HCEC 1CT (cell line): Measurements from ENCODE around the gene GPRASP2.
"Not testable (repeated sequence)": the region's sequence is repeated elsewhere in the genome, so short reads cannot be mapped to it uniquely, and the experiment has no call there.

Experiments
- DNase-seq: peaks from one replicate; pipeline ENCODE4 v3.0.0-alpha.2; 2017

Gene GPRASP2

DNA sequence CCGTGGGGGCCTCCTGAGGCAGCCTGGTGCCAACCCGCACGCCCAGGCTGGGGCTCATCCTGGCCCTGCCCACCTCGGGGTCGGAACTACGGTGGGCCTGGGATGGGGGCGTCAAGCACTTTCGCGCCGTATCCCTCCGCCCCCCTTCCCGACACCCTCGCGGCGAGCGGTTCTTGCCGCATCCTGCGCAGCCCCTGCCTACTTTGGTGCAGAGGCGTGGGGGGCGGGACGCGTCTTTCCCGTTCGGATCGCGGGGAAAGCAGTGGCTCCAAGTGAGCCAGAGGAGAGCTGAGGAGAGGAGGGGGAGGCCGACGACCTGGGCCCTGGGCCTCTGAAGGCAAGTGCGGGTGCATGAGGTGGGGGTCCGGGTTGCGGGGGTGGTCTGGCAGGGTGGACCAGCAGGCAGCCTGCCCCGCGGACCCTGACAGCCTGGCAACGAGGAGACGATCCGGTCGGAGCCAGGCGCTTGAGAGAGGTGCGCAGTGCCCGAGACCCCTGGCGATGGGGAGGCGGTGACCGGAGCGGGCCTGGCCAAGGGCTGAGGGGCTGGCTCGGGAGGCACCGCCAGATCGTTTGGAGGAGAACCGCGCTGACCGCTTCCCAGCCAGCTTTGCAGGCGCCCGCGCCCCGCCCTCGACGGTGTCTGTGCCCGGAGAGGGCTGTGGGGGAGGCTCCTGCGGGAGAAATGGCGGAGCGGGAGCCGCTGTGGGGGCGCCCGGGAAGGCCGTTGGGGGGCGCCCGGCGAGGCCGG lies at the start of gene GPRASP2:
GPRASP2 (plus strand) TSS at position 233 of the 751 bp plus-strand sequence. CDS start 2,422 bp downstream, outside the sequence.
- DNase-seq: peak; percentile 1

- not testable (repeated sequence) for DNase-seq
These were observed 48.4 kb upstream of the GPRASP2 start for GRCh38 chrX:102663820-102664219.

DNA sequence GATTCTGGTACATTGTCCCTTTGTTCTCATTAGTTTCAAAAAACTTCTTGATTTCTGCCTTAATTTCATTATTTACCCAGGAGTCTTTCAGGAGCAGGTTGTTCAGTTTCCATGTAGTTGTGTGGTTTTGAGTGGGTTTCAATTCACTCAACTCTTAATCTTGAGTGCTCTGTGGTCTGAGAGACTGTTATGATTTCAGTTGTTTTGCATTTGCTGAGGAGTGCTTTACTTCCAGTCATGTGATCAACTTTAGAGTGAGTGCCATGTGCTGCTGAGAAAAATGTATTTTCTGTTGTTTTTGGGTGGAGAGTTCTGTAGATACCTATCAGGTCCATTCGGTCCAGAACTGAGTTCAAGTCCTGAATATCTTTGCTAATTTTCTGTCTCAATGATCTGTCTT lies 45.2 kb upstream of the GPRASP2 start:
- not testable (repeated sequence) for DNase-seq

DNA sequence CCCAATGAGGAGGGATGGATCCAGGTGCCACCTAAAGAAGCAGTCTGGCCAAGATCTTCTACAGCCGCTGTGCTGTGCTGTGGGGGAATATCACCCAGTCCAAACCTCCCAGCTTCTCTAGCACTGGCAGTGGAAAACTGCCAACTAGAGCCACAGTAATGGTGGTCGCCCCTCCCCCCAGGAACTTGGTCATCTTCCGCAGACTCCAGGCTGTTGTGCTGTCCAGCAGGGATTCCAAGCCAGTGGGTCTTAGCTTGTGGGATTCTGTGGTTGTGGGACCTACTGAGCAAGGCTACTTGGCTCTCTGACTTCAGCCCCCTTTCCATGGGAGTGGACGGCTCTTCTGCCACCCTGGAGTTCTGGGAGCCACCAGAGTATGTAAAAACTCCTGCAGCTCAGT lies 42.7 kb upstream of the GPRASP2 start:
- DNase-seq: no peak

DNA sequence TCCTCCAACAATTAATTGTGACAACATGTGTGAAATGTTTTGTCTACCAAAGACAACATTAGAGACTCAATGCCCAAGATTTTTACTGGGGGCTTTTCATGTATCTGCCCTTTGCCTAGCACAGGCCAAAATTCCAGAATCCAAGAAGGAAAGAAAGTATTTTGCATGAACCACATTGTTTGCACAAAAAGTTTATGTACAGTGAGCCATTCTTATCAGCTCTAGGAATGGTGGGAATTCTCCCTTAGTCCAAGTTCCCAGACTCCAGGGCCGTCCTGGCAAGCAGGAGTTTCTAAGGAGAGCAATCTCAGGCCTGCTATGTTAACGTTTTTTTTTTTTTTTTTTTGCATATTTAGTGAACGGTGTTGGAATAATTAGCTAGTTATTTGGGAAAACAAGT lies 39.4 kb upstream of the GPRASP2 start:
- no peak for DNase-seq

GRCh38 chrX:102677479-102677878 lies 34.8 kb upstream of the GPRASP2 start:
- not testable (repeated sequence) for DNase-seq

DNA sequence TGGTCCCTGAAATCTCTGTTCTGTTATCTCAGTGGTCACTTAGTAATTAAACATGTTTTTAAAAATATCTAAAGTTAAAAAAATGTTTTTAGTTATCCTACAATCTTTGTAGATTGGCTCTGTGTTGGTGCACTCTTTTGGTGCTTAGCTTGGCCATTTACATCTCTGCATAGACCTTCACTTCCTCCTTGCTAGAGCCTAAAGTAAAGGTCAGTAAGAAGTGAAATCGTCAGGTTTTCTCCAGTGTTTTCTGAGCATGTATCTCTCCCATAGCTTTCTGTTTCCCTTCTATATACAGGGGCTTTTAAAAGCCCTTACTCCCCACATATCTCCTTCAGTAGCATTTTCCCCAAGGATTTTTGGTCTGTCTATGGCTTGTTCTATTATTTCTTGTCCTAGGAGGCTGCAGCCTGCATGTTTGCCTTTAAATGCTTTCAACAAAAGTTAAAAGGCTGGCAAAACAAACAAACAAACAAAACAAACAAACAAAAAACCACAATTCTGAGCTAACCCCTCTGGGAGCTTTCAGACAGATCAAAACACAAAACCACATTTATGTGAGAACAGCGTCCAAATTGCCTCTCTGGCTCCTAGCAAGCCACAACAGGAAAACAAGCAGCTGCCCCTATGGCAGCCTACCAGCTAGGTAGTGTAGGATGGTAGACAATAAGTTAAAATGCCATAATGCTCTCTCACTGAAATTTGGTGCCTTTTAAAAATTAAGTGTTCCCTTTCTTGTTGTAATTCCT lies 27.3 kb upstream of the GPRASP2 start:
- no peak for DNase-seq

- DNase-seq: no peak
These were observed 17.5 kb upstream of the GPRASP2 start for GRCh38 chrX:102694749-102695148.

GRCh38 chrX:102696306-102696705 lies 15.9 kb upstream of the GPRASP2 start:
- no peak for DNase-seq

GRCh38 chrX:102697494-102697893 lies 14.8 kb upstream of the GPRASP2 start:
- DNase-seq: peak; percentile 37

DNA sequence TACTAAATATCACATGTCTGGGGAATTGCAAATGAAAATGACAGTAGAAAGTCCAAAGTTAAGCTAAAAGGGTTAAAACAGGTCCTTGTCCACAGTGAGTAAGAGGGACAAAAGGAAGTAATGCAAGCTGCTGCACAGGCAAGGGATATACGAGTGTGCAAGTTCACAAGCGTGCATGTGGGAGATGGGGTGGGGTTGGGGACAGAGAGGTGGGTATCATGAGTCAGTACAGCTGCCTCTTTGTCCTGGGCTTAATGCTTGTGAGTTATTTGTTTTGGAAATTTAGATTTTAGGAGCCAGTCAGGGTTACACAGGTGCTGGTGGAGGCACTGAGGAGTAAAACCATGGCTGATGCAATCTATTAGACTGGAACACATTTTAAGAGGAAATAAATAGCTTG lies 3.3 kb upstream of the GPRASP2 start:
- DNase-seq: no peak

DNA sequence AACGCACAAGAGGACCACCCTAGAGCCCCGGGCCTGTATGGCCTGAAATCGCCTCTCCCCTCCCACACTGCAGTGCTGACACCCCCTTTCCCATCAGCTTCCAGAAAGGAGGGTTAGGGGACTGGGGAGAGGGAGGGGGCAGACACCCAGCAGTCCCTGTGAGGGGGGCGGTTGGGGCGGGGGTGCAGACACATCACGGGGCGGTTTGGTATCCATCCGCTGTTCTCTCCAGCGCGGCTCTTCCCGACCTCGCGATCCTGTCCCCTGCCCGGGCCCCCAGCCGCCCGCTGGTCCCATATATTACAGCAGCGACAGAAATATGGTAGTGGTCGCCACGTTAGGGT lies 404 bp upstream of the GPRASP2 start:
- no peak for DNase-seq

DNA sequence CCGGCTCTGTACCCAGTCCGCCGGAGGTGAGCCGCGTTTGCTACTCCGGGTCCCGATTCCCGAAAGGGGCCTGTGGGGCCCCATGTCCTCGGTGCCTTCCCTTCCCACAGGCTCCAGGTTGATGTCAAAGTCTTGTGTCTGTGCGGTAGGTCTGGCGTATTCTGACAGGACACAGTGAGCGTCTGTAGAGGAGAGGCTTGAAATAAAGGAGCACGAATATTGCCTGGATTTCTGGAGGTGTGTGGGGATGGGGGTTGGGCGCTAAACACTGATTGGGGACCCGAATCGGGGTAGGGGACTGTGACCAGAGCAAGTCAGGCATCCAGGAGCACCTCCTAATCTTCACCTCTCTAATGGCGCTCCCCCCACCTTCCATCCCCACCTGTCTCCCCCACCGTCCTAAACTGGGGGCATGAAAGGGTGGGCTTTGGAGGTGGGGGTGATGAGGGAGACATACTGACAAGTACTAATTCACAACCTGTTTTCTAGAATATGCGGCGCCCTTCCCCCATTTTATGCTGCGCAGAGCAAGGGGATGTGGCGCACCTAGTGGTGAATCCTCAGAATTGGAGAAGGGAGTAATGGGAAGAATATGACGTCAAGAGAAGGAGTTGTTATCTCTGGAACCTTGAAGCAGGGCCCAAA lies 855 bp downstream of the GPRASP2 start:
- peak; percentile 38 for DNase-seq

DNA sequence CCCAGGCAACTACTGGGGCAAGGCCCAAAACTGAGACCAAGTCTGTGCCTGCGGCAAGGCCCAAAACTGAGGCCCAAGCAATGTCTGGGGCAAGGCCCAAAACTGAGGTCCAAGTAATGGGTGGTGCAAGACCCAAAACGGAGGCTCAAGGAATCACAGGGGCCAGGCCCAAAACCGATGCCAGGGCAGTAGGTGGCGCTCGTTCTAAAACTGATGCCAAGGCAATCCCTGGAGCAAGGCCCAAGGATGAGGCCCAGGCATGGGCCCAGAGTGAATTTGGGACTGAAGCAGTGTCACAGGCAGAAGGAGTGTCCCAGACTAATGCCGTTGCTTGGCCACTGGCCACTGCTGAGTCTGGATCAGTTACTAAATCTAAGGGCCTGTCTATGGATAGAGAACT lies 2.7 kb downstream of the GPRASP2 start:
- no peak for DNase-seq

GRCh38 chrX:102715967-102716366 lies 3.7 kb downstream of the GPRASP2 start:
- DNase-seq: no peak

- peak; percentile 57 for DNase-seq
These were observed 8.3 kb downstream of the GPRASP2 start, which contains the start of gene GPRASP3 for GRCh38 chrX:102720237-102721168. GPRASP3 (plus strand) TSS chrX:102720743; CDS start chrX:102748996, 28,253 bp downstream.

DNA sequence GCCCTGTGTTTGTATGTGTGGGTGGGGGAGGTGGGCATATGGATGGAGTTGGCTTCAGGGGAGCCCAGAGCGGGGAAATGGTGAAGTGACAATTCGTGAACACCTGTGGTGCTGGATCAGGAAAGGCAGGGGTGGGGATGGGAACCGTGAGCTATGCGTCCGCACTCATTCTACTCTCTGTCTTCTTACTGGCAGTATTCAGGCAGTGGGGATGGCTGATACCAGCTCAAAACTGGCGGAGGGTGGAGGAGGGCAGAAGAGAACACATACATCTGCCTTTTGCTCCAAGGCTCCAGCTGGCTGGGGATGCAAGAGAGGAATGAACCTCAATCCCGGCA lies 8.9 kb downstream of the GPRASP2 start:
- not testable (repeated sequence) for DNase-seq

DNA sequence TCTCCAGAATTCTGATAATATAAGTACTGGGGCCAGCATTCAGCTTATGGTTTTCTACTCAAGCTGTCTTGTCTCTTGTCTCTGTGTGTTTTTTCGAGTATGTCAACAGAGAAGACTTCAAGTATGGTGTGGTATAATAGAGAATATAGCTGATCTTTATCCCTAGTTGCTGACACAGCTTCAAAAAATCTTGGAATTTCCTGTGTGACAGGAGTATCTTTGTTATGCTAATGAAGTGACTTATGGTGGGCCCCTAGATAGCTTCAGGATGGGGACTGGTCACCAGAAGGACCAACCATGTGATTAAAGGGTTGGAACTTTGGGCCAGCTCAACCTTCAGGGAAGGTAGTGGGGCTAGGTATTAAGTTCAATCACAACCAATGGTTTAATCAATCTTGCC lies 11.2 kb downstream of the GPRASP2 start:
- no peak for DNase-seq

DNA sequence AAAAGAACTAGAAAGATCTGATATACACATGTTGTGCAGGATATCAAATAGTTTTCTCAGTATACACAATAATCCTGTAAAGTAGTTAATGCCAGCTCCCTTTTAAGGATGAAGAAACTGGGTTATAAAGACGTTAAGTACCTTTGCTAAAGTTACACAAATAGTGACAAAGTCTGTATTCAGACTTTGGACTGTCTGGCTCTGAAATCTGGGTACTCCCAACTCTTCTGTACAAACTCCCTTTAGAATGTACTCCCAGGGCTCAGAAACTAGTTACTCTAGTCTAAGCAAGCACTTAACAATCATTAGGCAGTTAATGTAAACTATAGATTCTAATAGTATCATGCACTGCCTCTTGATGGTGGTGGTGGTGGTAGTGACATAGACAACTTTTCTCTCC lies 15.5 kb downstream of the GPRASP2 start:
- no peak for DNase-seq

DNA sequence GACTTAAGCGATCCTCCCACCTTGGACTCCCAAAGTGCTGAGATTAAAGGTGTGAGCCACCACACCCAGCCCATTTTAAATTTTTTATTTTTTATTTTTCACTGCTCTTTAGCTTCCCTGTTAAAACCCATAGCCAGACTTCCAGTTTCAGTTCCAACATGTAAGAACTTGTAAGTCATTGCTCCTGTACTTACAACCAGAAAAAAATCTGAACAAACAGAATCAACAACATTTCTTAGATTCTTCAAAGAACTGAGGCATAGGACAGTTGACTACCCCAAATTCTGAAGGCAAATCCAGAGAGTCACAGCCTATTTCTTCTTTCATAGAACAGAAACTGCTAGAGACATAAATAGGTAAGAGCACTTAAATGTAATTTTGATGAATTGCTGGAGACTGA lies 16.4 kb downstream of the GPRASP2 start:
- no peak for DNase-seq

- no peak for DNase-seq
These were observed 27.4 kb downstream of the GPRASP2 start for GRCh38 chrX:102739657-102740056.

GRCh38 chrX:102744307-102744706 lies 32.1 kb downstream of the GPRASP2 start:
- DNase-seq: no peak

DNA sequence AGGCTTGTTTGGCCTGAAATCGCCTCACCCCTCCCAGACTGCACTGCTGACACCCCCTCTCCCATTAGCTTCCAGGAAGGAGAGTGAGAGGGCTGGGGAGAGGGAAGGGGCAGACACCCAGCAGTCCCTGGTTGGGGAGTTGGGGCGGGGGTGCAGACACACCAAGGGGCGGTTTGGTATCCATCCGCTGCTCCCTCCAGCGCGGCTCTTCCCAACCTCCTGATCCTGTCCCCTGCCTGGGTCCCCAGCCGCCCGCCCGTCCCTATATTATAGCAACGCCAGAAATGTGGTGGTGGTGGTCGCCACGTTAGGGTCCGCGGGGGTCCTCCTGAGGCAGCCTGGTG lies 33.2 kb downstream of the GPRASP2 start:
- DNase-seq: no peak
